ENCODE measurements around the gene ABCC11.

ABCC11 gene

GRCh38 chr16:48223490-48223889 lies 23.8 kb downstream of the ABCC11 start:
- Histone ChIP-seq H3K9me3 (ENCODE audit: control insufficient read depth in 1 of 2, low read length in 2 of 2) (no peaks in the 10 kb centered on the region), H3K36me3 (ENCODE audit: control insufficient read depth in 1 of 2, insufficient read depth in 2 of 2, low read length in 2 of 2) (no peaks in the 10 kb centered on the region), H3K4me1 (ENCODE audit: control insufficient read depth in 1 of 2, insufficient read depth in 2 of 2, low read length in 2 of 2) (no peaks in the 10 kb centered on the region), H3K27me3 (ENCODE audit: low read depth, low read length) (no peaks in the 10 kb centered on the region), H3K27ac (ENCODE audit: low read length) (no peak overlapping the region), H3K4me3 (ENCODE audit: low read depth in 1 of 2, low read length in 2 of 2) (no peak overlapping the region)

GRCh38 chr16:48220891-48221290 lies 26.4 kb downstream of the ABCC11 start:
- H3K4me3 ChIP-seq (ENCODE audit: low read depth in 1 of 2, low read length in 2 of 2) = no peak overlapping the region
- no peaks in the 10 kb centered on the region for H3K27me3 ChIP-seq (ENCODE audit: low read depth, low read length)
- no peaks in the 10 kb centered on the region for H3K9me3 ChIP-seq (ENCODE audit: control insufficient read depth in 1 of 2, low read length in 2 of 2)
- H3K36me3 ChIP-seq (ENCODE audit: control insufficient read depth in 1 of 2, insufficient read depth in 2 of 2, low read length in 2 of 2) = no peaks in the 10 kb centered on the region
- no peaks in the 10 kb centered on the region for H3K4me1 ChIP-seq (ENCODE audit: control insufficient read depth in 1 of 2, insufficient read depth in 2 of 2, low read length in 2 of 2)
- H3K27ac ChIP-seq (ENCODE audit: low read length) = no peak overlapping the region

- H3K4me3 ChIP-seq (ENCODE audit: low read depth in 1 of 2, low read length in 2 of 2) = no peak overlapping the region
- H3K27me3 ChIP-seq (ENCODE audit: low read depth, low read length) = no peaks in the 10 kb centered on the region
- H3K36me3 ChIP-seq (ENCODE audit: control insufficient read depth in 1 of 2, insufficient read depth in 2 of 2, low read length in 2 of 2) = no peaks in the 10 kb centered on the region
- H3K9me3 ChIP-seq (ENCODE audit: control insufficient read depth in 1 of 2, low read length in 2 of 2) = no peaks in the 10 kb centered on the region
- H3K4me1 ChIP-seq (ENCODE audit: control insufficient read depth in 1 of 2, insufficient read depth in 2 of 2, low read length in 2 of 2) = no peaks in the 10 kb centered on the region
- no peak overlapping the region for H3K27ac ChIP-seq (ENCODE audit: low read length)
Measured at GRCh38 chr16:48218473-48218872, 28.9 kb downstream of the ABCC11 start.

GRCh38 chr16:48217708-48218107 lies 29.6 kb downstream of the ABCC11 start:
- Histone ChIP-seq H3K27me3 (ENCODE audit: low read depth, low read length) (no peaks in the 10 kb centered on the region), H3K36me3 (ENCODE audit: control insufficient read depth in 1 of 2, insufficient read depth in 2 of 2, low read length in 2 of 2) (no peaks in the 10 kb centered on the region), H3K9me3 (ENCODE audit: control insufficient read depth in 1 of 2, low read length in 2 of 2) (no peaks in the 10 kb centered on the region), H3K4me3 (ENCODE audit: low read depth in 1 of 2, low read length in 2 of 2) (no peak overlapping the region), H3K27ac (ENCODE audit: low read length) (no peak overlapping the region), H3K4me1 (ENCODE audit: control insufficient read depth in 1 of 2, insufficient read depth in 2 of 2, low read length in 2 of 2) (no peaks in the 10 kb centered on the region)

- H3K4me1 ChIP-seq (ENCODE audit: control insufficient read depth in 1 of 2, insufficient read depth in 2 of 2, low read length in 2 of 2) = no peaks in the 10 kb centered on the region
- H3K36me3 ChIP-seq (ENCODE audit: control insufficient read depth in 1 of 2, insufficient read depth in 2 of 2, low read length in 2 of 2) = no peaks in the 10 kb centered on the region
Measured at GRCh38 chr16:48215738-48216137, 31.6 kb downstream of the ABCC11 start.

GRCh38 chr16:48212033-48212432 lies 35.3 kb downstream of the ABCC11 start:
- Histone ChIP-seq H3K27ac (ENCODE audit: low read length) (no peak overlapping the region), H3K9me3 (ENCODE audit: control insufficient read depth in 1 of 2, low read length in 2 of 2) (no peaks in the 10 kb centered on the region), H3K36me3 (ENCODE audit: control insufficient read depth in 1 of 2, insufficient read depth in 2 of 2, low read length in 2 of 2) (no peaks in the 10 kb centered on the region), H3K4me1 (ENCODE audit: control insufficient read depth in 1 of 2, insufficient read depth in 2 of 2, low read length in 2 of 2) (no peaks in the 10 kb centered on the region), H3K4me3 (ENCODE audit: low read depth in 1 of 2, low read length in 2 of 2) (no peak overlapping the region), H3K27me3 (ENCODE audit: low read depth, low read length) (no peaks in the 10 kb centered on the region)

More at GRCh38 chr16:48215738-48216137, 31.6 kb downstream of the ABCC11 start:
- no peak overlapping the region for H3K4me3 ChIP-seq (ENCODE audit: low read depth in 1 of 2, low read length in 2 of 2)
- H3K27me3 ChIP-seq (ENCODE audit: low read depth, low read length) = no peaks in the 10 kb centered on the region
- no peak overlapping the region for H3K27ac ChIP-seq (ENCODE audit: low read length)
- H3K9me3 ChIP-seq (ENCODE audit: control insufficient read depth in 1 of 2, low read length in 2 of 2) = no peaks in the 10 kb centered on the region

GRCh38 chr16:48210747-48211146 lies 36.6 kb downstream of the ABCC11 start:
- no peak overlapping the region for H3K4me3 ChIP-seq (ENCODE audit: low read depth in 1 of 2, low read length in 2 of 2)
- no peaks in the 10 kb centered on the region for H3K36me3 ChIP-seq (ENCODE audit: control insufficient read depth in 1 of 2, insufficient read depth in 2 of 2, low read length in 2 of 2)
- no peaks in the 10 kb centered on the region for H3K9me3 ChIP-seq (ENCODE audit: control insufficient read depth in 1 of 2, low read length in 2 of 2)
- H3K27ac ChIP-seq (ENCODE audit: low read length) = no peak overlapping the region
- no peaks in the 10 kb centered on the region for H3K4me1 ChIP-seq (ENCODE audit: control insufficient read depth in 1 of 2, insufficient read depth in 2 of 2, low read length in 2 of 2)
- no peaks in the 10 kb centered on the region for H3K27me3 ChIP-seq (ENCODE audit: low read depth, low read length)

GRCh38 chr16:48206594-48207242 lies 40.6 kb downstream of the ABCC11 start:
- no peak overlapping the region for H3K4me3 ChIP-seq (ENCODE audit: low read depth in 1 of 2, low read length in 2 of 2)
- H3K4me1 ChIP-seq (ENCODE audit: control insufficient read depth in 1 of 2, insufficient read depth in 2 of 2, low read length in 2 of 2) = no peaks in the 10 kb centered on the region
- no peaks in the 10 kb centered on the region for H3K36me3 ChIP-seq (ENCODE audit: control insufficient read depth in 1 of 2, insufficient read depth in 2 of 2, low read length in 2 of 2)
- H3K27ac ChIP-seq (ENCODE audit: low read length) = no peak overlapping the region
- H3K9me3 ChIP-seq (ENCODE audit: control insufficient read depth in 1 of 2, low read length in 2 of 2) = no peaks in the 10 kb centered on the region
- H3K27me3 ChIP-seq (ENCODE audit: low read depth, low read length) = no peaks in the 10 kb centered on the region

- Histone ChIP-seq H3K9me3 (ENCODE audit: control insufficient read depth in 1 of 2, low read length in 2 of 2) (no peaks in the 10 kb centered on the region), H3K4me1 (ENCODE audit: control insufficient read depth in 1 of 2, insufficient read depth in 2 of 2, low read length in 2 of 2) (no peaks in the 10 kb centered on the region), H3K4me3 (ENCODE audit: low read depth in 1 of 2, low read length in 2 of 2) (no peak overlapping the region), H3K27me3 (ENCODE audit: low read depth, low read length) (no peaks in the 10 kb centered on the region), H3K27ac (ENCODE audit: low read length) (no peak overlapping the region), H3K36me3 (ENCODE audit: control insufficient read depth in 1 of 2, insufficient read depth in 2 of 2, low read length in 2 of 2) (no peaks in the 10 kb centered on the region)
Measured at GRCh38 chr16:48204825-48205151, 42.6 kb downstream of the ABCC11 start.

- no peaks in the 10 kb centered on the region for H3K27me3 ChIP-seq (ENCODE audit: low read depth, low read length)
- no peak overlapping the region for H3K4me3 ChIP-seq (ENCODE audit: low read depth in 1 of 2, low read length in 2 of 2)
- H3K36me3 ChIP-seq (ENCODE audit: control insufficient read depth in 1 of 2, insufficient read depth in 2 of 2, low read length in 2 of 2) = no peaks in the 10 kb centered on the region
- H3K9me3 ChIP-seq (ENCODE audit: control insufficient read depth in 1 of 2, low read length in 2 of 2) = no peaks in the 10 kb centered on the region
- H3K27ac ChIP-seq (ENCODE audit: low read length) = no peak overlapping the region
- no peaks in the 10 kb centered on the region for H3K4me1 ChIP-seq (ENCODE audit: control insufficient read depth in 1 of 2, insufficient read depth in 2 of 2, low read length in 2 of 2)
Measured at GRCh38 chr16:48203974-48204824, 43.1 kb downstream of the ABCC11 start.

GRCh38 chr16:48201515-48202201 lies 45.7 kb downstream of the ABCC11 start:
- no peak overlapping the region for H3K4me3 ChIP-seq (ENCODE audit: low read depth in 1 of 2, low read length in 2 of 2)
- no peaks in the 10 kb centered on the region for H3K27me3 ChIP-seq (ENCODE audit: low read depth, low read length)
- no peaks in the 10 kb centered on the region for H3K9me3 ChIP-seq (ENCODE audit: control insufficient read depth in 1 of 2, low read length in 2 of 2)
- H3K4me1 ChIP-seq (ENCODE audit: control insufficient read depth in 1 of 2, insufficient read depth in 2 of 2, low read length in 2 of 2) = no peaks in the 10 kb centered on the region
- H3K36me3 ChIP-seq (ENCODE audit: control insufficient read depth in 1 of 2, insufficient read depth in 2 of 2, low read length in 2 of 2) = no peaks in the 10 kb centered on the region
- no peak overlapping the region for H3K27ac ChIP-seq (ENCODE audit: low read length)

All from muscle layer of duodenum (tissue), 2 donors.